Upper lobe of left lung (tissue), 4 donors: Measurements from ENCODE around the gene GOLGA8N.
"Not testable (repeated sequence)": the region's sequence is repeated elsewhere in the genome, so short reads cannot be mapped to it uniquely, and the experiment has no call there.

ENCODE experiments used
- CTCF ChIP-seq, 6 experiments: fragments of 450-650 bp in 4 of 6; fragments of 200-600 bp in 2 of 6; sonication (generic) in 2 of 6; IDR thresholded peaks; one replicate each; pipeline ENCODE4 v1.5.1; 2016 to 2019; ENCODE audit warnings: antibody characterized with exemption in 6 of 6
- EP300 ChIP-seq, 4 donors: sonication (generic); formaldehyde crosslinking; IDR thresholded peaks; one replicate each; pipeline ENCODE4 v1.5.1; 2017; ENCODE audit warnings: antibody characterized with exemption in 4 of 4, control low read depth in 2 of 4
- POLR2A ChIP-seq, 4 donors: fragments of 450-650 bp; IDR thresholded peaks; one replicate each; pipeline ENCODE4 v1.5.1; 2016 to 2017; ENCODE audit warnings: antibody characterized with exemption in 4 of 4, mild to moderate bottlenecking in 2 of 4
- POLR2AphosphoS5 ChIP-seq, 2 donors: sonication (generic); formaldehyde crosslinking; IDR thresholded peaks; one replicate each; pipeline ENCODE4 v1.5.1; 2017; ENCODE audit warnings: antibody characterized with exemption in 2 of 2

GRCh38 chr15:32585844-32586243 lies 7.4 kb upstream of the GOLGA8N start:
- not testable (repeated sequence) for TF ChIP-seq CTCF, POLR2A, POLR2AphosphoS5, EP300 (IDR thresholded peaks at IDR 0.05)
